ENCODE data around the gene TMEM51.

TMEM51 gene

GRCh38 chr1:15213341-15213821 is 59.8 kb downstream of the TMEM51 start:
- no peak overlapping the region for H3K4me3 ChIP-seq (ENCODE audit: insufficient read depth, low read depth, low read length, poor library complexity, severe bottlenecking)
- no peaks in the 10 kb centered on the region for H3K4me1 ChIP-seq (ENCODE audit: control insufficient read depth, insufficient read depth, low read length, poor library complexity, severe bottlenecking)
- H3K9me3 ChIP-seq (ENCODE audit: control insufficient read depth, low read length): no peaks in the 10 kb centered on the region
- DNase-seq: no peak
- no peaks in the 10 kb centered on the region for H3K27me3 ChIP-seq (replicated peaks; ENCODE audit: control insufficient read depth, insufficient read depth, low read length, poor library complexity, severe bottlenecking)
- H3K27ac ChIP-seq (ENCODE audit: insufficient read depth, low read length, poor library complexity, severe bottlenecking): no peak overlapping the region
- H3K36me3 ChIP-seq (ENCODE audit: control insufficient read depth, insufficient read depth, low read length): no peaks in the 10 kb centered on the region

GRCh38 chr1:15214527-15214926 is 61.0 kb downstream of the TMEM51 start:
- no peaks in the 10 kb centered on the region for H3K9me3 ChIP-seq (ENCODE audit: control insufficient read depth, low read length)
- DNase-seq: no peak
- H3K4me3 ChIP-seq (ENCODE audit: insufficient read depth, low read depth, low read length, poor library complexity, severe bottlenecking): no peak overlapping the region
- no peaks in the 10 kb centered on the region for H3K4me1 ChIP-seq (ENCODE audit: control insufficient read depth, insufficient read depth, low read length, poor library complexity, severe bottlenecking)
- H3K27ac ChIP-seq (ENCODE audit: insufficient read depth, low read length, poor library complexity, severe bottlenecking): no peak overlapping the region
- H3K36me3 ChIP-seq (ENCODE audit: control insufficient read depth, insufficient read depth, low read length): no peaks in the 10 kb centered on the region
- no peaks in the 10 kb centered on the region for H3K27me3 ChIP-seq (replicated peaks; ENCODE audit: control insufficient read depth, insufficient read depth, low read length, poor library complexity, severe bottlenecking)

GRCh38 chr1:15215116-15215515 is 61.6 kb downstream of the TMEM51 start:
- Histone ChIP-seq H3K9me3 (ENCODE audit: control insufficient read depth, low read length) (no peaks in the 10 kb centered on the region), H3K27me3 (replicated peaks; ENCODE audit: control insufficient read depth, insufficient read depth, low read length, poor library complexity, severe bottlenecking) (no peaks in the 10 kb centered on the region), H3K4me3 (ENCODE audit: insufficient read depth, low read depth, low read length, poor library complexity, severe bottlenecking) (no peak overlapping the region), H3K27ac (ENCODE audit: insufficient read depth, low read length, poor library complexity, severe bottlenecking) (no peak overlapping the region), H3K4me1 (ENCODE audit: control insufficient read depth, insufficient read depth, low read length, poor library complexity, severe bottlenecking) (no peaks in the 10 kb centered on the region), H3K36me3 (ENCODE audit: control insufficient read depth, insufficient read depth, low read length) (no peaks in the 10 kb centered on the region)
- DNase-seq: no peak

- Histone ChIP-seq H3K36me3 (ENCODE audit: control insufficient read depth, insufficient read depth, low read length) (no peaks in the 10 kb centered on the region), H3K4me3 (ENCODE audit: insufficient read depth, low read depth, low read length, poor library complexity, severe bottlenecking) (no peak overlapping the region), H3K27me3 (replicated peaks; ENCODE audit: control insufficient read depth, insufficient read depth, low read length, poor library complexity, severe bottlenecking) (peaks cover 12% of the 10 kb centered on the region), H3K9me3 (ENCODE audit: control insufficient read depth, low read length) (no peaks in the 10 kb centered on the region), H3K4me1 (ENCODE audit: control insufficient read depth, insufficient read depth, low read length, poor library complexity, severe bottlenecking) (no peaks in the 10 kb centered on the region), H3K27ac (ENCODE audit: insufficient read depth, low read length, poor library complexity, severe bottlenecking) (no peak overlapping the region)
- DNase-seq: no peak
Observed at GRCh38 chr1:15217654-15218053, 64.1 kb downstream of the TMEM51 start.

DNA sequence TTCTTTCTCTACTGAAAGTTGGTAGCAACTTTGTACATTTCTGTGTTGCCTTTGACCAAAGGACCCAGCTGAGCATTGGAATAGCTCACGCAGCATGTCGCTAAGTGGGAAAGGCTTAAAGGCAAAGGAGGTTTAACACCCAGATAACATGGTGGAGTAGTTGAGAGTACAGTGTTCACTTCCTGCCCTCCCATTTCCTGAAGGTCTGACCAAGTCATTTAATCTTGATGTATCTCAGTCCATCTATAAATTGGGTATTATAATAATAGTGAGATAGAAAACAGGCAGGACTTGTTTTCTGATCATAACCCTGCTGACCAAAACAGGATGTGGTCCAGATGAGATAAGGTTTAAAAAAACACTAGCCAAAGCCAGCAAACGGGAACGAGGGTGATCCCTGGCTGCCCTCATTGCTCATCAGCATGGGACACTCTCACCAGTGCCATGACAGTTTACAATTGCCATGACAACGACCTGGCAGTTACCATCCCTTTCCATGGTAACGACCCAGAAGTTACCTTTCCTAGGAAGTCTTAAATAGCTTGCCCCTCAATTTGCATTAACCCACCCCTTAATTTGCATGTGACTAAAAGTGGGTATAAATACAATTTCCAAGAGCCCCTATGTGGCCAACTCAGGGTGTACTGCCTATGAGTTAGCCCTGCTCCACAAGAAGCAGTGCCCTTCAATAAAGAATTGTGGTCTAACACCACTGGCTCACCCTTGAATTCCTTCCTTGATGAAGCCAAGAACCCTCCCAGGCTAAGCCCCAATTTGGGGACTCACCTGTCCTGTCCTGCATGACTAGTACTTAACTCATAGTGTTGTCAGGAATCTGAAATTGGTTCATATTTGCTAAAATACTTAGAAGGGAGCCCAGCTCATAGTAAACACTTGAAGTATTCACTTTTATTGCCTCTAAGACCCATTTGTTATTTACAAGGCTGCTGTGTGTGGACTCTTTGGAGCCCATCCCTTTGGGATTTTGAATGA is 65.0 kb downstream of the TMEM51 start:
- Histone ChIP-seq H3K4me1 (ENCODE audit: control insufficient read depth, insufficient read depth, low read length, poor library complexity, severe bottlenecking) (no peaks in the 10 kb centered on the region), H3K27me3 (replicated peaks; ENCODE audit: control insufficient read depth, insufficient read depth, low read length, poor library complexity, severe bottlenecking) (peaks cover 12% of the 10 kb centered on the region), H3K27ac (ENCODE audit: insufficient read depth, low read length, poor library complexity, severe bottlenecking) (no peak overlapping the region), H3K9me3 (ENCODE audit: control insufficient read depth, low read length) (no peaks in the 10 kb centered on the region), H3K36me3 (ENCODE audit: control insufficient read depth, insufficient read depth, low read length) (no peaks in the 10 kb centered on the region), H3K4me3 (ENCODE audit: insufficient read depth, low read depth, low read length, poor library complexity, severe bottlenecking) (no peak overlapping the region)
- DNase-seq: no peak

GRCh38 chr1:15219280-15220023 is 65.9 kb downstream of the TMEM51 start:
- H3K4me3 ChIP-seq (ENCODE audit: insufficient read depth, low read depth, low read length, poor library complexity, severe bottlenecking): no peak overlapping the region
- DNase-seq: no peak
- H3K9me3 ChIP-seq (ENCODE audit: control insufficient read depth, low read length): no peaks in the 10 kb centered on the region
- H3K27me3 ChIP-seq (replicated peaks; ENCODE audit: control insufficient read depth, insufficient read depth, low read length, poor library complexity, severe bottlenecking): peaks cover 12% of the 10 kb centered on the region
- H3K27ac ChIP-seq (ENCODE audit: insufficient read depth, low read length, poor library complexity, severe bottlenecking): no peak overlapping the region
- no peaks in the 10 kb centered on the region for H3K4me1 ChIP-seq (ENCODE audit: control insufficient read depth, insufficient read depth, low read length, poor library complexity, severe bottlenecking)
- no peaks in the 10 kb centered on the region for H3K36me3 ChIP-seq (ENCODE audit: control insufficient read depth, insufficient read depth, low read length)

DNA sequence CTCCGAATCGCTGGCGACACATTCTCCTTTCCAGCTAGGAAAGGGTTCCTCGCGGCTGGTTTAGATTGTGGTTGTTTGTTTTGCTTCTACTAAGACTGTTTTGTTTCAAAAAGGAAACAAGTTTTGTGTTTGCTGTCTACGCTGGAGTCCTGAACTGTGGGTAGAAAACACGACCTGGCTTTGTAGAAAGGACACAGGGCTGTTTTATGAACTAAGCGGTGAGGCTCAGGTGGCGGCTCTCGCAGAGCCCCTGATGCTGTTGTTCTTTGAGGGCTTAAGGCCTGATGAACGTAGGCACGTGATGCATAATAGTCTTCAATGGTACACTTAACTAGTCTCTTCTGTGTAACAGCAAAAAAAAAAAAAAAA is 66.5 kb downstream of the TMEM51 start:
- peaks cover 12% of the 10 kb centered on the region for H3K27me3 ChIP-seq (replicated peaks; ENCODE audit: control insufficient read depth, insufficient read depth, low read length, poor library complexity, severe bottlenecking)
- no peak overlapping the region for H3K27ac ChIP-seq (ENCODE audit: insufficient read depth, low read length, poor library complexity, severe bottlenecking)
- no peaks in the 10 kb centered on the region for H3K4me1 ChIP-seq (ENCODE audit: control insufficient read depth, insufficient read depth, low read length, poor library complexity, severe bottlenecking)
- no peaks in the 10 kb centered on the region for H3K36me3 ChIP-seq (ENCODE audit: control insufficient read depth, insufficient read depth, low read length)
- H3K9me3 ChIP-seq (ENCODE audit: control insufficient read depth, low read length): no peaks in the 10 kb centered on the region
- no peak for DNase-seq
- no peak overlapping the region for H3K4me3 ChIP-seq (ENCODE audit: insufficient read depth, low read depth, low read length, poor library complexity, severe bottlenecking)

GRCh38 chr1:15220825-15221431 is 67.4 kb downstream of the TMEM51 start:
- Histone ChIP-seq H3K4me3 (ENCODE audit: insufficient read depth, low read depth, low read length, poor library complexity, severe bottlenecking) (no peak overlapping the region), H3K27me3 (replicated peaks; ENCODE audit: control insufficient read depth, insufficient read depth, low read length, poor library complexity, severe bottlenecking) (peaks cover 12% of the 10 kb centered on the region), H3K27ac (ENCODE audit: insufficient read depth, low read length, poor library complexity, severe bottlenecking) (no peak overlapping the region), H3K4me1 (ENCODE audit: control insufficient read depth, insufficient read depth, low read length, poor library complexity, severe bottlenecking) (no peaks in the 10 kb centered on the region), H3K9me3 (ENCODE audit: control insufficient read depth, low read length) (no peaks in the 10 kb centered on the region), H3K36me3 (ENCODE audit: control insufficient read depth, insufficient read depth, low read length) (no peaks in the 10 kb centered on the region)
- no peak for DNase-seq

GRCh38 chr1:15222653-15223303 is 69.2 kb downstream of the TMEM51 start:
- H3K4me1 ChIP-seq (ENCODE audit: control insufficient read depth, insufficient read depth, low read length, poor library complexity, severe bottlenecking): no peaks in the 10 kb centered on the region
- peaks cover 12% of the 10 kb centered on the region for H3K27me3 ChIP-seq (replicated peaks; ENCODE audit: control insufficient read depth, insufficient read depth, low read length, poor library complexity, severe bottlenecking)
- H3K4me3 ChIP-seq (ENCODE audit: insufficient read depth, low read depth, low read length, poor library complexity, severe bottlenecking): no peak overlapping the region
- DNase-seq: no peak
- no peaks in the 10 kb centered on the region for H3K9me3 ChIP-seq (ENCODE audit: control insufficient read depth, low read length)
- H3K27ac ChIP-seq (ENCODE audit: insufficient read depth, low read length, poor library complexity, severe bottlenecking): no peak overlapping the region
- H3K36me3 ChIP-seq (ENCODE audit: control insufficient read depth, insufficient read depth, low read length): no peaks in the 10 kb centered on the region

All from effector memory CD4-positive, alpha-beta T cell (primary cell).